ENCODE measurements around the gene SDF2L1. TPM values are rescaled to one million over a fixed set of nuclear protein-coding genes. Genes with fewer than 3 reads are reported as not detected.
A peak's percentile ranks its signal among the peaks of the same experiment; 100 is the strongest.

Gene SDF2L1
- total and polyA plus RNA-seq, 2 of the 13 experiments (the other 11 are each of a cell fraction or from before 2014, with no cell fraction given), result 18.0 to 57.4 TPM

GRCh38 chr22:21687685-21688259, 45.7 kb downstream of the SDF2L1 start:
- peak; percentile 57 for TF ChIP-seq AGO2 (optimal IDR thresholded peaks at IDR 0.05; ENCODE audit: low read depth, low read length)
- TF ChIP-seq AGO1 (IDR thresholded peaks at IDR 0.05; ENCODE audit: low read depth, low read length, poor library complexity, severe bottlenecking), result no peak
- Histone ChIP-seq H3K36me3 (replicated peaks in 1 of 2; ENCODE audit: control insufficient read depth in 1 of 2, insufficient read depth in 2 of 2, low read length in 2 of 2) (peaks cover 23 to 68% of the 10 kb centered on the region in 2 experiments; a peak in 4 of 5 replicates), H4K20me1 (ENCODE audit: insufficient read depth, low read length) (no peaks in the 10 kb centered on the region), H2AFZ (ENCODE audit: low read length) (no peak overlapping the region), H3K9ac (ENCODE audit: insufficient read depth, low read depth, low read length) (no peak overlapping the region), H3K27ac (ENCODE audit: extremely low read length, insufficient read depth, low read length) (no peak overlapping the region), H3K9me3 (ENCODE audit: low read length) (no peaks in the 10 kb centered on the region), H3K27me3 (ENCODE audit: control insufficient read depth in 1 of 2, insufficient read depth in 2 of 2, low read length in 2 of 2) (no peaks in the 10 kb centered on the region; a peak in 1 of 5 replicates), H3K4me2 (ENCODE audit: low read depth, low read length) (no peak overlapping the region), H3K79me2 (ENCODE audit: insufficient read depth, low read length) (no peaks in the 10 kb centered on the region), H3K4me1 (ENCODE audit: insufficient read depth, low read length) (no peaks in the 10 kb centered on the region), H3K4me3 (replicated peaks in 1 of 3; ENCODE audit: insufficient read depth in 1 of 3, low read depth in 2 of 3, low read length in 3 of 3) (no peak overlapping the region)
- 93% methylated on average over 7 of the region's 11 CpGs for WGBS (ENCODE audit: low lambda C conversion rate)
- ChIA-PET POLR2A (no interaction called here), CTCF (ENCODE audit: low intra/inter-chr PET ratio, low total read pairs) (no interaction called here)
- no TSS peak for BruUV-seq (replicated peaks)
- ATAC-seq (peak; percentile 14; the same call in 1 of the 3 replicates), FAIRE-seq (no peak), DNase-seq (ENCODE audit: low spot score) (no peak)
- intact Hi-C loops (cut with micrococcal nuclease; ENCODE audit: unreplicated experiment), result no loop called here
- in situ Hi-C loops (cut with HindIII; ENCODE audit: extremely low pct_ligation_motif_present, low pct_unique_long_range_greater_than_20kb), result no loop called here

GRCh38 chr22:21688341-21688705, 46.2 kb downstream of the SDF2L1 start:
- H3K27ac ChIP-seq (ENCODE audit: extremely low read length, insufficient read depth, low read length), result no peak overlapping the region
- H2AFZ ChIP-seq (ENCODE audit: low read length), result no peak overlapping the region
- no peaks in the 10 kb centered on the region for H3K9me3 ChIP-seq (ENCODE audit: low read length)
- ChIA-PET CTCF (ENCODE audit: low intra/inter-chr PET ratio, low total read pairs) (no interaction called here), POLR2A (no interaction called here)
- no TSS peak for BruUV-seq (replicated peaks)
- no peaks in the 10 kb centered on the region for H3K79me2 ChIP-seq (ENCODE audit: insufficient read depth, low read length)
- WGBS (ENCODE audit: low lambda C conversion rate), result 100% methylated on average over 4 of the region's 6 CpGs
- no peaks in the 10 kb centered on the region for H3K27me3 ChIP-seq (ENCODE audit: control insufficient read depth in 1 of 2, insufficient read depth in 2 of 2, low read length in 2 of 2)
- no peak overlapping the region for H3K4me3 ChIP-seq (replicated peaks in 1 of 3; ENCODE audit: insufficient read depth in 1 of 3, low read depth in 2 of 3, low read length in 3 of 3)
- H4K20me1 ChIP-seq (ENCODE audit: insufficient read depth, low read length), result no peaks in the 10 kb centered on the region
- no peak for FAIRE-seq
- H3K4me2 ChIP-seq (ENCODE audit: low read depth, low read length), result no peak overlapping the region
- ATAC-seq, result no peak
- in situ Hi-C loops (cut with HindIII; ENCODE audit: extremely low pct_ligation_motif_present, low pct_unique_long_range_greater_than_20kb), result no loop called here
- DNase-seq (ENCODE audit: low spot score), result no peak
- no peak overlapping the region for H3K9ac ChIP-seq (ENCODE audit: insufficient read depth, low read depth, low read length)
- no peaks in the 10 kb centered on the region for H3K4me1 ChIP-seq (ENCODE audit: insufficient read depth, low read length)
- intact Hi-C loops (cut with micrococcal nuclease; ENCODE audit: unreplicated experiment), result no loop called here
- peaks cover 18 to 65% of the 10 kb centered on the region in 2 experiments; a peak in 4 of 5 replicates for H3K36me3 ChIP-seq (replicated peaks in 1 of 2; ENCODE audit: control insufficient read depth in 1 of 2, insufficient read depth in 2 of 2, low read length in 2 of 2)
- TF ChIP-seq E2F2 (CRISPR knock-in tag; IDR thresholded peaks at IDR 0.05; ENCODE audit: borderline replicate concordance) (no peak), SETDB1 (CRISPR knock-in tag; IDR thresholded peaks at IDR 0.05; ENCODE audit: borderline replicate concordance) (no peak), MIER2 (CRISPR knock-in tag; IDR thresholded peaks at IDR 0.05) (no peak), HOXA5 (CRISPR knock-in tag; IDR thresholded peaks at IDR 0.05) (no peak), NFYB (CRISPR knock-in tag; IDR thresholded peaks at IDR 0.05) (no peak), TEAD2 (CRISPR knock-in tag; IDR thresholded peaks at IDR 0.05) (no peak), MED1 (CRISPR knock-in tag; IDR thresholded peaks at IDR 0.05) (no peak), GTF3A (CRISPR knock-in tag; conservative IDR thresholded peaks at IDR 0.05) (no peak), ZNF530 (CRISPR knock-in tag; IDR thresholded peaks at IDR 0.05; ENCODE audit: low read depth) (no peak), SALL1 (CRISPR knock-in tag; IDR thresholded peaks at IDR 0.05) (no peak)
- TF ChIP-seq, protein P1, sequence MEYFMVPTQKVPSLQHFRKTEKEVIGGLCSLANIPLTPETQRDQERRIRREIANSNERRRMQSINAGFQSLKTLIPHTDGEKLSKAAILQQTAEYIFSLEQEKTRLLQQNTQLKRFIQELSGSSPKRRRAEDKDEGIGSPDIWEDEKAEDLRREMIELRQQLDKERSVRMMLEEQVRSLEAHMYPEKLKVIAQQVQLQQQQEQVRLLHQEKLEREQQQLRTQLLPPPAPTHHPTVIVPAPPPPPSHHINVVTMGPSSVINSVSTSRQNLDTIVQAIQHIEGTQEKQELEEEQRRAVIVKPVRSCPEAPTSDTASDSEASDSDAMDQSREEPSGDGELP (IDR thresholded peaks at IDR 0.05; ENCODE audit: borderline replicate concordance, low read depth), result no peak
- TF ChIP-seq, protein P2, sequence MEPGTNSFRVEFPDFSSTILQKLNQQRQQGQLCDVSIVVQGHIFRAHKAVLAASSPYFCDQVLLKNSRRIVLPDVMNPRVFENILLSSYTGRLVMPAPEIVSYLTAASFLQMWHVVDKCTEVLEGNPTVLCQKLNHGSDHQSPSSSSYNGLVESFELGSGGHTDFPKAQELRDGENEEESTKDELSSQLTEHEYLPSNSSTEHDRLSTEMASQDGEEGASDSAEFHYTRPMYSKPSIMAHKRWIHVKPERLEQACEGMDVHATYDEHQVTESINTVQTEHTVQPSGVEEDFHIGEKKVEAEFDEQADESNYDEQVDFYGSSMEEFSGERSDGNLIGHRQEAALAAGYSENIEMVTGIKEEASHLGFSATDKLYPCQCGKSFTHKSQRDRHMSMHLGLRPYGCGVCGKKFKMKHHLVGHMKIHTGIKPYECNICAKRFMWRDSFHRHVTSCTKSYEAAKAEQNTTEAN (CRISPR knock-in tag; conservative IDR thresholded peaks at IDR 0.05), result no peak
